Esophagus squamous epithelium (tissue), 4 donors: ENCODE measurements around the gene PNPO.

Experiments used
- CTCF ChIP-seq, 6 experiments: fragments of 450-650 bp in 4 of 6; fragments of 200-600 bp in 2 of 6; sonication (generic) in 2 of 6; IDR thresholded peaks; one replicate each; pipeline ENCODE4 v1.5.1; 2016 to 2019; ENCODE audit warnings: antibody characterized with exemption in 6 of 6, mild to moderate bottlenecking in 4 of 6, moderate library complexity in 4 of 6
- POLR2A ChIP-seq, 4 donors: fragments of 450-650 bp; IDR thresholded peaks; one replicate each; pipeline ENCODE4 v1.6.1; 2017; ENCODE audit warnings: antibody characterized with exemption in 4 of 4, mild to moderate bottlenecking in 4 of 4, moderate library complexity in 3 of 4

- TF ChIP-seq CTCF (IDR thresholded peaks at IDR 0.05) (no peak), POLR2A (IDR thresholded peaks at IDR 0.05) (no peak)
Observed at GRCh38 chr17:47924785-47925677, 16.3 kb upstream of the PNPO start.
